ENCODE results near the gene RAC3. TPM values are rescaled to one million over a fixed set of nuclear protein-coding genes. Genes with fewer than 3 reads are reported as not detected.

Gene RAC3
- total and polyA plus RNA-seq, 9 of the 15 experiments (the other 6 are each of a cell fraction or from before 2014, with no cell fraction given) = 0.23 to 292 (median 118) TPM

GRCh38 chr17:82042649-82043048 lies 11.2 kb downstream of the RAC3 start:
- ChIA-PET POLR2A (interaction anchor here (1.7 kb wide), 1 partner anchor 8 kb away, joined by 5 read pairs; no protein-coding TSS in a partner anchor), CTCF (ENCODE audit: low intra/inter-chr PET ratio) (interaction anchor here (0.7 kb wide), 1 partner anchor 12 kb away, joined by 3 read pairs; no protein-coding TSS in a partner anchor)
- no peak overlapping the region for H3K4me2 ChIP-seq (ENCODE audit: insufficient read depth, low read length)
- in situ Hi-C loops (cut with MboI) = no loop called here
- FAIRE-seq (no peak), ATAC-seq (no peak), DNase-seq (ENCODE audit: extremely low read depth in 1 of 4, low spot score in 3 of 4) (no peak)
- H3K27me3 ChIP-seq (ENCODE audit: control insufficient read depth in 2 of 2, insufficient read depth in 2 of 2, low read length in 2 of 2) = no peaks in the 10 kb centered on the region
- intact Hi-C loops (cut with micrococcal nuclease) = no loop called here
- no peak overlapping the region; the same call in 2 of the 3 replicates for H3K27ac ChIP-seq (ENCODE audit: extremely low read depth, low read depth, low read length)
- no peaks in the 10 kb centered on the region for H4K20me1 ChIP-seq (replicated peaks; ENCODE audit: control insufficient read depth, insufficient read depth, low read length)
- peaks cover 9% of the 10 kb centered on the region; the same call in 2 of the 3 replicates for H3K36me3 ChIP-seq (ENCODE audit: control insufficient read depth, insufficient read depth, low read length)
- H3K79me2 ChIP-seq (ENCODE audit: control insufficient read depth, insufficient read depth, low read length) = no peaks in the 10 kb centered on the region
- WGBS (ENCODE audit: insufficient coverage, low coverage, missing lambda C conversion rate) = 44% methylated on average over 9 of the region's 9 CpGs
- no peak overlapping the region for H2AFZ ChIP-seq (ENCODE audit: low read depth, low read length)
- peaks cover 3 to 48% of the 10 kb centered on the region in 2 experiments; a peak in 4 of 5 replicates for H3K4me1 ChIP-seq (replicated peaks in 1 of 2; ENCODE audit: control insufficient read depth in 2 of 2, insufficient read depth in 2 of 2, low read length in 2 of 2)
- peaks cover 2% of the 10 kb centered on the region for H3K9me1 ChIP-seq (ENCODE audit: control insufficient read depth, insufficient read depth, low read length)
- no peaks in the 10 kb centered on the region for H3K9me3 ChIP-seq (replicated peaks; ENCODE audit: control insufficient read depth, insufficient read depth, low read depth, low read length)
- no peak overlapping the region for H3K4me3 ChIP-seq
- no TSS peak for BruUV-seq (replicated peaks)
- H3K9ac ChIP-seq (ENCODE audit: insufficient read depth in 1 of 2, low read depth in 2 of 2, low read length in 2 of 2) = 0 out of 4 replicates have a peak overlapping the region, but pooled peaks of 1 of the 2 experiments have one; percentile 14
- TF ChIP-seq HOMEZ (CRISPR knock-in tag; IDR thresholded peaks at IDR 0.05) = no peak
- TF ChIP-seq GABPB1 (CRISPR knock-in tag; IDR thresholded peaks at IDR 0.05) = no peak
- no peak for TF ChIP-seq RBFOX2 (IDR thresholded peaks at IDR 0.05; ENCODE audit: low read depth, low read length)
- TF ChIP-seq ZNF695 (CRISPR knock-in tag; IDR thresholded peaks at IDR 0.05) = no peak
- TF ChIP-seq ZBTB5 (IDR thresholded peaks at IDR 0.05) = no peak
- TF ChIP-seq ZBTB8A (IDR thresholded peaks at IDR 0.05; ENCODE audit: partially characterized antibody) = no peak
- no peak for TF ChIP-seq CTCFL (IDR thresholded peaks at IDR 0.05; ENCODE audit: borderline replicate concordance, insufficient read depth, low read depth, low read length, poor library complexity, severe bottlenecking)
- TF ChIP-seq NR2C1 (IDR thresholded peaks at IDR 0.05) = no peak
- TF ChIP-seq NR2C1 (tag; IDR thresholded peaks at IDR 0.05) = no peak
- no peak for TF ChIP-seq ZNF639 (CRISPR knock-in tag; conservative IDR thresholded peaks at IDR 0.05 in 1 of 2, IDR thresholded peaks at IDR 0.05 in 1 of 2)
- no peak for TF ChIP-seq ZNF197 (CRISPR knock-in tag; IDR thresholded peaks at IDR 0.05; ENCODE audit: low read depth)
- no peak for TF ChIP-seq PHF8 (IDR thresholded peaks at IDR 0.05; ENCODE audit: borderline replicate concordance, low read length)
- TF ChIP-seq GATAD2B (IDR thresholded peaks at IDR 0.05; ENCODE audit: borderline replicate concordance) = no peak
- TF ChIP-seq SETDB1 (IDR thresholded peaks at IDR 0.05; ENCODE audit: low read length) = no peak
- no peak for TF ChIP-seq XRCC4 (IDR thresholded peaks at IDR 0.05; ENCODE audit: extremely low read depth, insufficient read depth, insufficient read length)

All from K562 (cell line).